ENCODE measurements around the gene DEFB114.

The DEFB114 gene

DNA sequence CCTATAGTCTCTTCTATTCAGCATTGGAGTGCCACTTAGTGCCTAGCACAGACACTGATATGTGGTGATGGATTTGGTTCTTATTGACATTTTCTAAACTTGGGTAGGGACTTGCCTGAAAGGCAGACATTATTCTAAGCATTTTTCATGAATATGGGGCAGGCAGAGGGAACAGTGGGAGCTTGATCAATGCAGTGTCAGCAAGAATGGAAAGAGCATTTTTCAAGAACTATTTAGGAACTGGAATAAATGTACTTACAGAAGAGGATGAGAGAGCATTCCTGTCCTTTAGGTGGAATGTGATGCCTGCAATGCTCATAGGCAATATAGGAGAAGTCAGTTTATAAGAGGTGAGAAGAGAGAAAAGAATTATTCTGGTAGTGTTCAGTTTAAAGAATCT, 26.2 kb downstream of the DEFB114 start:
- H3K27ac ChIP-seq = no peak overlapping the region

DNA sequence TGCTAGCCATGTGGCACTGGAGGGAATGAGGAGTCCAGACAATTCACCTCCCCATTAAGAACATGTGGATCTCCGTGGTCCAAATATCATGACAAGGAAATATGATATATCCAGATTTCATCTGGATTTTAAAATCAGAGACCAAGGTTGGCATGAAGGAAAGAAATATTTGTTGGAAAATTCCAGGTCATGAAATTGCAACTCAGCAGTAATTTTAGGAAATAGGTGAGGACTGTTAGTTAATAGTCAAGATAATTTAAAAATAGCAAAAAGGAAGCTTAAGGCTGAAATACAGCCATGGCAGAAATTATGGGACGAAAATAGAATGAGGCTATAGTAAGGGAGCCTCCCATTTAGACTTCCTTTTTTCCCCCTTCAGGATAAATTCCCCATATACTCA, 26.9 kb downstream of the DEFB114 start:
- no peak for DNase-seq (ENCODE audit: low read depth, low spot score)

More for the DNA sequence above, 26.2 kb downstream of the DEFB114 start:
- no peak for DNase-seq (ENCODE audit: low read depth, low spot score)

DNA sequence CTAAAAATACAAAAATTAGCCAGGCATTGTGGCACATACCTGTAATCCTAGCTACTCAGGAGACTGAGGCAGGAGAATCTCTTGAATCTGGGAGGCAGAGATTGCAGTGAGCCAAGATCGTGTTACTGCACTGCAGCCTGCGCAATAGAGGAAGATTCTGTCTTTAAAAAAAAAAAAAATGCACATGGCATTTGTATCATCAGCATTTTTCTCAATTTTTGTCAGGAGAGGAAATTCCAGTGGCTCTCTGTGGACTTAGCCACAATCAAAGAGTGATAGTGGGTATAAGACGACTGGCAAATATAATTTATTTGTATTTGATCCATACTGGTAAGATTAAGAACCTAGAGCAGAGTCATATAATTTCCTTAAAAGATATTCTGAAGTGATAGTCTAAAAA, 28.6 kb downstream of the DEFB114 start:
- no peak for DNase-seq (ENCODE audit: low read depth, low spot score)

More for the DNA sequence above, 26.9 kb downstream of the DEFB114 start:
- H3K27ac ChIP-seq = no peak overlapping the region

DNA sequence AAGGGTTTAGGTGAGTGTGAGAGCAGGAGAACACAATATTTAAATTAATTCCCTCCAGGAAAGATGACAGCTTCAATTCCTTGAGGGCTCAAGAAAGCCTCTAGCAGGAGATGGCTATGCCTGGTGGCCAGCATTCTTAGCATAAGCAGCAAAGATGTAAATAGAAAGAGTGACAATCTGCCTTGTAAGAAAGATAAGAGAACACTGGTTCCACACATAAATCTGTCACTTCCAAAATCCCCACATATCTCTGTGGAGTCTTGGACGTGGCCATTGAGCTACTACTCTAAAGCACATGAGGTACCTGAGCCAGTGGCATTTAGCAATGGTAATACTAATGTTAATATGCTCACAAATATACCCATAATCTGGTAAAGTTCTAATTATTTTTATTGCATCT, 29.2 kb downstream of the DEFB114 start:
- DNase-seq (ENCODE audit: low read depth, low spot score) = no peak

More for the DNA sequence above, 28.6 kb downstream of the DEFB114 start:
- H3K27ac ChIP-seq = no peak overlapping the region

DNA sequence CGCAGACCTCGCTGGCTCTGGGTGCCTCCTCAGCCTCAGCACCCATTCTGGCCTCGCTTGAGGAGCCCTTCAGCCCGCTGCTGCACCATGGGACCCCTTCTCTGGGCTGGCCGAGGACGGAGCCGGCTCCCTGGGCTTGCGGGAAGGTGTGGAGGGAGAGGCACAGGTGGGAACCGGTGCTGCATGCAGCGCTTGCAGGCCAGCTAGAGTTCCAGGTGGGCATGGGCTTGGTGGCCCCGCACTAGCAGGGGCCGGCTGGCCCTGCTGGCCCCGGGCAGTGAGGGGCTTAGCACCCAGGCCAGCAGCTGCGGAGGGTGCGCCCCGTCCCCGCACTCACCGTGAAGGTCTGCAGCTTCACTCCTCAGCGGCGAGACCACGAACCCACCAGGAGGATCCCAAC, 30.4 kb downstream of the DEFB114 start:
- no peak overlapping the region for H3K27ac ChIP-seq
- no peak for DNase-seq (ENCODE audit: low read depth, low spot score)

More for the DNA sequence above, 29.2 kb downstream of the DEFB114 start:
- H3K27ac ChIP-seq = no peak overlapping the region

DNA sequence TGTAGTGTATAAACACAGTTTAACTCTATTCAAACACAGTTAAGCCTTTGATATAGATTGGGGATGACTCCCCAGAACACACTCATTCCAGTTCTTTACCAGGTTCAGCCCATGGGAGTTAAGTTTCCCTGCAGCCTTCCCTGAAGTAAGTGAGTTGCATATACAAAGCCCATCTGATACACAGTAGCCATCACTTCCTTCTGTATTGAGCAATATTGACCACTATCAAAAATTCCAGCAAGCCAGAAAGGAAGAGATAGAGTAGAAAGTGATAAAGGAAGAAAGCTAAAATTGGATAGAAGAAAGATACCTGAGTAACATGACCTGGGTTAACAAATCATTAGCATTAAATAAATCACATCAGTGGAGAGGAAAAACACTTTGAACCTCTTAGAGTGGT, 34.6 kb downstream of the DEFB114 start:
- no peak for DNase-seq (ENCODE audit: low read depth, low spot score)
- H3K27ac ChIP-seq = no peak overlapping the region

DNA sequence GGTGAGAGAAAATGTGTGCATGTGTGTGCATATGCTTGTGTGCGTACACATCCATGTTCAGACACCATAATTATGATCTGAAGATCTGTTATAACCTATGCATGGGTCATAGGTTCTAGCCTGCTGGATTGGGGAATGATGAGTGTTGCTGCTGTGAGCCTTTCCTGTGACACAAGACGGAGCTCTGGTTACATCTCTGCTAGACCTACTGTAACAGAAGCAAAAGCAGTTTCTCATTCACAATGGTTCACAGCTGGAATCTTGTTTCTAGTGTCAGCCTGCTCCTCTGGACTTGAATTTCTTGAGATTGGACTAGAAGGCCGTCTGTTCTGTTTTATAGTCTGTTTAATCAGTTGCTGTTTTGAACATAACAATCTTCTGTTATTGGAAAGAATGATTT, 40.1 kb downstream of the DEFB114 start:
- H3K27ac ChIP-seq = no peak overlapping the region
- DNase-seq (ENCODE audit: low read depth, low spot score) = no peak

DNA sequence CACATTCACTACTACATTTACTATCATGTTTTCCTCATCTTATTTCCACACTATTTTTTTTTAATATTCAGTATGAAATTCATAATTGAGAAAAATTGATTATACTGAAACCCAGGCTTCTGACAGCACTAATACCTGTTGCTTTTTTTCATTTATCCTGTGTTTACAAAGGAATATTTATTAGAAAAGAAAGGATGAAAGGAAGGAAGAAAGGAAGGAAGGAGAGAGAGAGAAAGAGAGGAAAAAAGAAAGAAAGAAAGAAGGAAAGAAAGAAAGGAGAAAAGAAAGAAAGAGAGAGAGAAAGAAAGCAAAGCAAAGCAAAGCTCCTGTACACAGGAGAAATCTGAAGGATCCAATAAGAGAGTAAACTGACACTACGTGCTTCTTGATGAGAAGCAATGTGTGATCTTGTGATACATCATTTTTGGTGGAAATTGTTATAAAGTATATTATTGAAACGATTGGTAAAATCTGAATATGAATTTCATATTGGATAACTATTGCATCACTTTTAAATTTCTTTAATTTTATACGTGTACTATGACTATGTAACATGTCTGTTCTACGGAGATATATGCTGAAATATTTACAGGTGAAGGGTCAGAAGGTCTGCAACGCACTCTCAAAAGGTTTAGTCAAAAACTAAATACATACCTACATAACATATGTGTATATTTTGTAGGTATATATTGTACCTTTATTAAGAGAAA, 43.9 kb downstream of the DEFB114 start:
- no peak for DNase-seq (ENCODE audit: low read depth, low spot score)
- H3K27ac ChIP-seq = no peak overlapping the region

DNA sequence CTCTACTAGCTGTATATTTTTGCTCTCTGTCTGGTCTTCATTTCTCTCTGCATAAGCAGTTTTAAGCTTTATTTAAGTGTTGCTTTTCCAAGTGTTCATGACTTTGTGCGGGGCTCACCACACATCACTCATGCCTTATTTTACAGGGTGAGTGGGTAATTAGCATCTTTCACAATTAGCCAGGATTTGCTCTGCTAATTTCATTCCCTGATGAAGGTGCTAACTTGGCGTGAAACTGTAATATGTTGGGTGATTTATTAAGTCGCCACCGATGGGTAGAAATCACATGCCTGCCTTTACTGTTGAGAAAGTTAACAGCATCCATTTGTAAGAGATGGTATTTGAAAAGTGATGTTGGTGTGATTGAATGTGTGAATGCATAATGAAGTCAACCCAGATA, 44.7 kb downstream of the DEFB114 start:
- DNase-seq (ENCODE audit: low read depth, low spot score) = no peak
- no peak overlapping the region for H3K27ac ChIP-seq

DNA sequence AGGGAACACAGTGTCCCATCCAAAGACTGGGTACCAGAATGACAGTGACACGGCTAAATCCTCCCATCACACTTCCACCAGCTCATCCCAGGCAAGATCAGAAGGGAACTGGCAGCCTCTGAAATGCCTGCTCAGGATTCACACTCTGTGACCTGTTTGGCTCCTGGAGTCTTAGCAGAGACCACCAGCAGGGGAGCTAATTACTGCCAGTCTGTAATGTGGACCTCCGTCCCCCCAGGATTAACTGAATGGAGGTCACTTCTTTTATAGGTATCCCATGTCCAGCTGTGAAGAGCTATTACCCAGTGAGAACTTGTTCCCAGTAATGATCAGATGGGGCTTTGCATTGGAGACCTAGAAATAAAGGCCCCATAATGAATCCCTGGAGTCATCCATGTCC, 45.2 kb downstream of the DEFB114 start:
- no peak for DNase-seq (ENCODE audit: low read depth, low spot score)
- no peak overlapping the region for H3K27ac ChIP-seq

DNA sequence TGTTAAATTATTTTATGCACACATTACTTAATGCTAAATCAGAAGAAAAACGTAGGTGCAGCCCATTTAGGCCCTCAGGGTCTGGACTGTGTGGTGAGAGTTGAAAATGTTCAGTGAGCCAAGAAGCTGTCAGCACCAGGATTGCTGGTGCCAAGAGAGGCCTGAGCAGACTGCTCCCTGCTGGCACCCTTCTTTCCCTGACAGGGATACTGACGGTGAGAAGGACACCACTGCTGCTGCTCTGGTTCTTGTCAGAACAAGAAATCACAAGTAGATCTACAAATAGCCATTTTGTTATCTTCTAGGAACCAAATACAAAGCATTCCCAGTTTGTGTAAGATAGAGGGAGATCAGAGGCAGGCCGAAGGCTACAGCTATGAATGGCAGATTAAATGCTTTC, 48.9 kb downstream of the DEFB114 start:
- H3K27ac ChIP-seq = no peak overlapping the region
- no peak for DNase-seq (ENCODE audit: low read depth, low spot score)

DNA sequence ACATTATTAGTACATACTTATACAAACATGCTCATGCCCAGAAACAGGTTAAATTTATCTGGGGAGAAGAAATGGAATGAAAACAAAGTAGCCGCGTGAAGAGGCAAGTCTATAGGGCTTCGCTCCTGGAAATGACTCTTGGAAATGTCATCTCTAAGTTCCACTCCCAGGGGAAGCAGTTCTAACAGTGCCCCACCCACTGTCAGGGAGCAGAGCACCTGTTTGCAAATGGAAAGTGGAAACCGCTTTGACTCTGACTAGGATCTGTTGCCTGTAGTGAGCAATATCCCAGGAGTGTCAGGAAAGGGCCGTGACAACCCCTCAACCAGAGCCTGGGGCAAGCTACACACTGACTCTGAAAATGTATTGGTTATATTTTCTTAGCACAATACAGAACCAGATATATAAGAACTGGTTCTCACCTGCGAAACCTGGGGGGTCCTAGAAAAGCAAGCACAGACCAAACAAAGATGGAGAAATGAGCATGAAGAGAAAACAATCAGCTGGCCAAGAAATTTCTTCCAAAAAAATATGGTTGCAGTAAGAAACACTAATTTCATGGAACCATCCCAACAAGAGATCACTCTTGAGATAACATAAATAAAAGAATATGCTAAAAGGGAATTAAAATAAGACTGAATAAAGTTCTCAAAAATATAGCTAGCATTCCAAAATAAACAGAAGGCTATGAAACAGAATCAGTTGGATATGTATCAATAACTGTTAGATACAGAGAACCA, 50.2 kb downstream of the DEFB114 start:
- no peak overlapping the region for H3K27ac ChIP-seq
- DNase-seq (ENCODE audit: low read depth, low spot score) = no peak

DNA sequence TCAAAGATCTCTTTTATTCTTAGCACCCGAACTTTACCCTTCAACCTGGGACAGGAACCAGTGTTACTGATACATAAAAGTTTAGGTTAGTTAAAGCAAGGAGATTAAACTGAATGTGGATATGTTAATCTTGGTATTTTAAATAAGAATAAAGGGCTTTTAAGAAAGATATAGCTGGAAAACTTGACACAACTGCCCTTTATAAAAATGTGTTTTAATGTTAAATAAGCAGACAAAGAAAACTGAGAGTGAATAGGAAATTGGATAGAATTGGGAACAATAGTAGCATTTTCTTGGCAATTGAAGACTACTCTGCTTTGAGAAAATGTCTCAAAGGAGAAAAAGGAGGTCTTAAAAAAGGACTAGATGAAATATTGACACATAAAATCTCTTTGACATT, 51.8 kb downstream of the DEFB114 start:
- H3K27ac ChIP-seq = no peak overlapping the region
- DNase-seq (ENCODE audit: low read depth, low spot score) = no peak

DNA sequence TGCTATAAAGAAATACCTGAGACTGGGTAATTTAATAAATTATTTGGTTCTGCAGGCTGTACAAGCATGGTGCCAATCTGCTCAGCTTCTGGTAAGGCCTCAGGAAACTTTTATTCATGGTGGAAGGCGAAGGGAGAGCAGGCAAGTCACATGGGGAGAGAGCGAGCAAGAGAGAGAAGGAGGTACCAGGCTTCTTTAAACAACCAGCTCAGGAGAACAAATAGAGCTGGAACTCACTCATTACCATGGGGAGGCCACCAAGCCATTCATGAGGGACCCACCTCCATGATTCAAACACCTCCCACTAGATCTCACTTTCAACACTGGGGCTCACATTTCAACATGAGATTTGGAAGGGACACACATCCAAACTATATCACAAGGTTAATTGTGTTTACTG, 52.7 kb downstream of the DEFB114 start:
- no peak overlapping the region for H3K27ac ChIP-seq
- DNase-seq (ENCODE audit: low read depth, low spot score) = no peak

Data from epithelial cell of prostate (primary cell).